GM06990 (cell line): ENCODE measurements around the gene FBN1.

Source experiments
- DNase-seq: peaks from one replicate; pipeline ENCODE4 v3.0.0-alpha.2; 2011; ENCODE audit not compliant: insufficient read length; ENCODE audit errors: extremely low read depth
- H3K27me3 ChIP-seq: replicated peaks from 2 replicates; pipeline ENCODE4 v1.6.0; 2011; ENCODE audit warnings: low read length; ENCODE audit not compliant: control insufficient read depth, insufficient read depth
- H3K36me3 ChIP-seq: 2 replicates; pipeline ENCODE4 v1.5.1; 2011; ENCODE audit warnings: low read length; ENCODE audit not compliant: control insufficient read depth, insufficient read depth
- H3K4me3 ChIP-seq: replicated peaks from 2 replicates; pipeline ENCODE4 v1.5.1; 2011; ENCODE audit warnings: low read depth, mild to moderate bottlenecking, control low read depth, low read length
- TF ChIP-seq, protein P1 (sequence below): IDR thresholded peaks from 2 replicates; pipeline ENCODE4 v1.5.1; 2011; ENCODE audit warnings: low read length, control low read depth, mild to moderate bottlenecking, inconsistent platforms; ENCODE audit not compliant: insufficient read depth, poor library complexity, severe bottlenecking

The FBN1 gene

DNA sequence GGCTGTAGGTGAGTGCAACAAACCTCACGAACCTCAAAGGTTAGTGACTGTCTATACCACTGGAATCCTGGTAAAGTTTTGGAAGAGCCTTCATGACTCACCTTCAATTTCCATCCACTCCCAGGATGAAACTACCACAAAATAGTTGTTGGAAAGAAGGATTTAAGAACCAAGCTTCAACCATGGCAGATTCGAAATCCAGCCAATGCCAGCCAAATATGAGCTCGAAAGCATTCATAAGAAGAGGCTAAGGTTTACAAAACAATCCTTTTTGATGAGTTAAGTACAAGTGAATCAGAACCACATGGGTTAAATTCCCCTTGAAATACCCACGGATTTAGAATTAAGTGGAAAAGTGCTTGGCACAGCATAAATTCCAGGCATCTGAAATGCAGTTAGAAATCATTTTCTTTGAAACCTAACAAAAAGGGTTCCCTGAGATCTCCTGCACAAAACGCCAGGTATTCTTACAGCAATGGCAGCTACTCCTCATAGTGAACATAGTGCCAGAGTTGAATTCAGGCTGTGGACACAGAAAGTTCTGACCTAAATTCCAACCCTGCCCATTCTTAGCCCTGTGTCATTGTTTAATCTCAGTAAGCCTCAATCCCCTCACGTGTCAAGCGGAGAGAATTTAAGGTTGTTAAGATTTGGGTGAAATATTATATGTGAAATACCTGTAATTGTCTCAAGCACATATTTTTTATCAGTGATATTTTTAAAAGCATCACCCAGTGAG, 89.2 kb downstream of the FBN1 start:
- H3K36me3 ChIP-seq, result no peaks in the 10 kb centered on the region
- no peak overlapping the region for H3K4me3 ChIP-seq
- no peaks in the 10 kb centered on the region for H3K27me3 ChIP-seq
- TF ChIP-seq, protein P1, sequence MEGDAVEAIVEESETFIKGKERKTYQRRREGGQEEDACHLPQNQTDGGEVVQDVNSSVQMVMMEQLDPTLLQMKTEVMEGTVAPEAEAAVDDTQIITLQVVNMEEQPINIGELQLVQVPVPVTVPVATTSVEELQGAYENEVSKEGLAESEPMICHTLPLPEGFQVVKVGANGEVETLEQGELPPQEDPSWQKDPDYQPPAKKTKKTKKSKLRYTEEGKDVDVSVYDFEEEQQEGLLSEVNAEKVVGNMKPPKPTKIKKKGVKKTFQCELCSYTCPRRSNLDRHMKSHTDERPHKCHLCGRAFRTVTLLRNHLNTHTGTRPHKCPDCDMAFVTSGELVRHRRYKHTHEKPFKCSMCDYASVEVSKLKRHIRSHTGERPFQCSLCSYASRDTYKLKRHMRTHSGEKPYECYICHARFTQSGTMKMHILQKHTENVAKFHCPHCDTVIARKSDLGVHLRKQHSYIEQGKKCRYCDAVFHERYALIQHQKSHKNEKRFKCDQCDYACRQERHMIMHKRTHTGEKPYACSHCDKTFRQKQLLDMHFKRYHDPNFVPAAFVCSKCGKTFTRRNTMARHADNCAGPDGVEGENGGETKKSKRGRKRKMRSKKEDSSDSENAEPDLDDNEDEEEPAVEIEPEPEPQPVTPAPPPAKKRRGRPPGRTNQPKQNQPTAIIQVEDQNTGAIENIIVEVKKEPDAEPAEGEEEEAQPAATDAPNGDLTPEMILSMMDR, result no peak
- no peak for DNase-seq

DNA sequence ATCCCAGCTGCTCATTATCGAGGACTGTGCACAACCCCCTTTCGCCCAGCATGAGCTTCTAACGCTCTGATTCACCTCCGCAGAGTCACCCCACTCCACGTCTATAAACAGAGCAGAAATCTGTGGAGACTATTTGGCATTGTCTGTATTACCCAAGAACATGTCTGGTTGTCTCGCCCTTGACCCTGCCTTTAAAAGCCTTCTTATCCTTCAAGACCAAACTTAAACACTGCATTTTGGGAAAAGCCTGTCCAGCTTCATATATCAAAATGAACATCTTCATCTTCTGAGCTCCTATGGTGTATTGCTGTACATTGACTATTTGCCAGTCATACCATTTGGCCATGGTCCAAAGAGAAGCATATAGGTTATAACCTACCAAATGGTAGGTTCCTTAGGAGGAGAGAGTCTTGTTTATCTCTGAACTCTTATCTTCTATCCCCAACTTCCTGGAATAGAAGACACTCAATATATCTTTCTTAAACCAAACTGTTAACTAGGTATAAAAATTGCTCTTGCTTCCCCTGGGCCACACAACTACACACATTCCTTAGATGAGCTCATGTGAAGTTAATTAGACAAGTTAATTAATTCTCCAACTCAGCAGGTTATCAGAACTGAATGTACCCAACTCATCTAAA, 90.1 kb downstream of the FBN1 start:
- Histone ChIP-seq H3K27me3 (no peaks in the 10 kb centered on the region), H3K36me3 (no peaks in the 10 kb centered on the region), H3K4me3 (no peak overlapping the region)
- DNase-seq, result no peak
- TF ChIP-seq, protein P1, result no peak

DNA sequence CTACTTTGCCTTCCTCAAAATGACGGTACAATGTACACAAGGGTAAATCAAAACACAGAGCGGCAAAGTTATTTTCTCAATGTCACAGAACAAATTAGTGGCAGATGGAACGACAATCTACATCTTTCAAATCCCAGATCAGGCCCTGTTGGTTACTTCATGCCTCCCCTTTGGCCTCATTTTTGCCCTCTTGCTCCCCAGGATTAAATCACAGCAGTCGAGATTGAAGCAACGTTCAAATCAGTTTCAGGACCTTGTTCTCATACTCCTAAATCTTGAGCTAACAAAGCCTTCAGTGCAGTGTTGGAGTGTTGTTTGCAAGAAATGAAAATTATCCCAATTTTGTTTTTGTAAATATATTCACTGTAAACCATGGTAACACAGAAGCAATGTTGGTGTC, 91.4 kb downstream of the FBN1 start:
- no peak for DNase-seq
- Histone ChIP-seq H3K27me3 (no peaks in the 10 kb centered on the region), H3K4me3 (no peak overlapping the region), H3K36me3 (no peaks in the 10 kb centered on the region)
- TF ChIP-seq, protein P1, result no peak

DNA sequence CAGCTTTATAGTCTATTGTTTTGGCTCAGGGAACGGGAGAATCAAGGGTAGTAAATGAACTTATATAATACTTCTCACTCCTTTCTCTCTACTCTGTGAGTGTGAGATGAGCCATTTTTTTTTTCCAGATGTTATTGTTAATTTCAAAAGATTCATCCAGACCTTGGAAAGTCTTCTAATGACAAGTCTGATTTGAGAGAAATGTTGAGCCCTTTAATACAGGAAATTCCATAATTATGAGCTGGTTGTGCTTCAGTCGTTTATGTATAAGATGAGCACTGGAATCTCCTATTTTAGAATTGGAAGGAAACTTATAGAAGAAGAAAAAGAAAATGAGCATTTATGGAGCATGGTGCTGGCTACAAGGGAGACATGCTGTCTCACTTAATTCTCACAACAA, 92.0 kb downstream of the FBN1 start:
- Histone ChIP-seq H3K36me3 (no peaks in the 10 kb centered on the region), H3K4me3 (no peak overlapping the region), H3K27me3 (no peaks in the 10 kb centered on the region)
- TF ChIP-seq, protein P1, result no peak
- no peak for DNase-seq

DNA sequence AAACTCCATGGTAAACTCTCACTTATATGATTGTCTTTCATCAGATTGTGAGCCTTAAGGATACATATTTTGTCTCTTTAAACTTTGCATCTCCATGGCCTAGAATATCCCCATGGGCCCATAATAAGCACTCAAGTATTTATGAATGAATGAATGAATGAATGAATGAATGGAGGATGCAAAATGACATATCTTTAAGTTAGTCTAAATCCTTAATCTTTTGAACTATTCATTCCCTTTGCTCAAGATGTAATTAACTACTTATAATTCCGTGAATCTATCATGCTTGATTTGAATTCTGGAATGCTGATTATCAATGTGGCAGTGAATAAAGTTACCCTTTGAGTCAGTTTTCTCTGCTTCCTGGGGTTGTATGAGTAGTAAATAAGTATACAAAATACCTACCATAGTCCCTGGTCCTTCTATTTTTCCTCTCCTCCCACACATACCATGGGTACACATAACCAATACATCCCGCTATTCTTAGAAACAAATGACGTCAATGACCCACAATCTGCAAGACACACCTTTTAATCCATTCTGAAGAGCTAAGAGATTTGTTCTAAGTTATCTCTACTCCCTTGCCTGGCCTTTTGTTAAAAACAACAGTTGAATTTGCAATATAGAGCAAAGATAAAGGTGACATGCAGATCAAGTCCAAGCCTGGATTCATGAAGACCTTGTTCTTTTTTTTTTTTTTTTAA, 94.5 kb downstream of the FBN1 start:
- no peaks in the 10 kb centered on the region for H3K27me3 ChIP-seq
- TF ChIP-seq, protein P1, result no peak
- DNase-seq, result no peak
- no peaks in the 10 kb centered on the region for H3K36me3 ChIP-seq
- H3K4me3 ChIP-seq, result no peak overlapping the region
